Measurements from ENCODE around the gene CC2D1B.

The CC2D1B gene

DNA sequence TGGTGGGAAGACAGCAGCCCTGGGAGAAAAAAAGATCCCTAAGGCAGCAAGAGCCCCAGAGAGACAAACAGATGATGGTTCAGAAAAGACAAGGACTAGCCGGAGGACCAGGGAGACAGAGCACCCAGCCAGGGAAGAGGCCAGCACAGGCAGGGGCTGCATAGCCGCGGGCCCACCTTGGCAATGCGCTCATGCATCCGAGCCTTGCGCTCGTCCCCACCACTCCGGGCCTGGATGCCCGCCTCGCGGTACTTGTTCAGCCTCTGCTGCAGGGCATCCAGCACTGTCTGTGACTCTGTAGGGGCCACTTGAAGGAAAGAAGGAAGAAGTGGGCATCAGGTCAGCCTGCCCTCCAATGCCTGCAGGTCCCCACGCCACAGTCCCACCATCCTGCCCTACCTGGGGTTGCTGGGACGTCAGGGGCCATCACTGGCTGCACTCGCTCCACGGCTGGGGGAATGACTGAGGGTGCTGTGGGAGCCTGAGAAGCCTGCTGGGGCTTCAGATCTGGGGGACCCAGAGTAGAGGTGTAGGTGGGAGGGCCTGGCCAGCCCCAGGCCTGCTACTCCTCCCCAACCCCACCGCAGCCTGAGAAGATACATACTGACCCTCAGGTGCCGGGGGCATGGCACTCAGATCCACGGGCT, 7.0 kb downstream of the CC2D1B start:
- no peak for DNase-seq (ENCODE audit: low read depth)

DNA sequence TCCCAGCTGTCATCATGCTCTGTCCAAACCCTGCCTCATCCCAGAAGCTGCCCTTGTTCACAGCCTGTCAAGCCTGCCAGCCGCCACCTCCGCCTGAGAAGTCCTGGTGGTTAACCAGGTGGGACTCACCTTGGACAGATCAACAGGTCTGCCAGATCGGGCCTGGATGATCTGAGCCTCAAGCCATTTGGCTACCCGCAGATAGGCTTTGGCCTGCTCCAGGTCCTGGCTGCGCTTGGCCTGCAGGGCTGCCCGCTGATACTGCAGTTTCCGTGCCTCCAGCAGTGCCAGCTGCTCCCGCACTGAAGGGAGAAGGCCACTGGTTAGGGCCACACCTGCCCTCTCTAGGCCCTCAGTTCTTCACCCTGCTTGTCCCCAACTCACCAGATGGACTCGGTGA, 8.6 kb downstream of the CC2D1B start:
- no peak for DNase-seq (ENCODE audit: low read depth)

DNA sequence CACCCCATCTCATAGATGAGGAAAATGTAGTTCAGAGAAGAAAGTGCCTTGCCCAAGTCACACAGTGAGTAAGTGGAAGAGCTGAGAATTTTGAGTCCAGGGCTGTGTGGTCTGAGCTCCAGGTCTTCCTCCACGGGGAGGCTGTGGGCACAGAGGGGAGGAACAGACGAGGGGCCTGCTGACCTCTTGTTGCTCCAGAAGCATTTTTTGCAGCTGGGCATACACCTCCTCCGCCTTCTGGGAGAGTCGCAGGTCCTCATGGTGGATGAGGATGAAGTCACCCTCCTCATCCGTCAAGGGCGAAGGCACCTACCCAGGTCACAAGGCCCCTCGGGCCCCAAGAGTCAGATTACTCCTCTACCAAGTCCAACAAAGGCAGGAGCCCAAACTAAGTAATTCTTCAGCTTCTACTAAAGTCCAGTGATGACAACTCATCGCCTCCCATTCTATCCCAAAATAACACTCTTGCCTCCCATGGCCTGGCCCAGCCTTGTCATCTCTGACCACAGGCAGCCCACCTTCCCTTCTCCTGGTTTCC, 9.1 kb downstream of the CC2D1B start:
- DNase-seq (ENCODE audit: low read depth) = no peak

DNA sequence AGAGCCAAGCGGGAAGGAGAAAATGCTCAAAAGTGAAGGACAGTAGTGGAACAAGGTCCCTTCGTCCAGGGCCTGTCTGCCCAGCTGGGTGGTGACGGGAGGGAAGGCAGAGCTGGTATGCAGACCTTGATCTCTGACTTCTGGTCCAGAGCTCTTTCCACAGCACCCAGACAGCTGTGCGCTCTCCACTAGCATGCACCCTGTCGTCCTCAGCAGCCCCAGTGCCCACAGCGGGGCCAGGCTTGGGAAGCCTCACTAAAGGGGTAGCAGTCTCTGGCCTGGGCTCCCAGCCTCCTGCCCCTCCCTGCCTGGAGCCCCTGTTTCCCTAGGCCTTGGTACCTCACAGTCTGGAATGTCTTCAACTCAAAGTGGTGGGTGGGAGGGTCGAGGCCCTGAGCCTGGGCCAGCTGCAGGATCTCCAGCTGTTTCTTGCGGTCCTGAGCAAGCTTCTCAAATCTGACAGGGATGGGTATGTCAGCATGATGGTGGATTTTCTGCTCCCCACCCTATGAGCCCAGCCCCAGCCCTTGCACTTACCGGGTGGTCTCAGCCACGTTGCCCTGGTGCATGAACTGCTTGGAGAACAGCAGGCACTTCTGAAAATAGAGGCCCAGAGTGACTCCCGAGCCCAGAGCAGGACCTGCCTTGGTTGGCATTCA, 10.0 kb downstream of the CC2D1B start:
- no peak for DNase-seq (ENCODE audit: low read depth)

DNA sequence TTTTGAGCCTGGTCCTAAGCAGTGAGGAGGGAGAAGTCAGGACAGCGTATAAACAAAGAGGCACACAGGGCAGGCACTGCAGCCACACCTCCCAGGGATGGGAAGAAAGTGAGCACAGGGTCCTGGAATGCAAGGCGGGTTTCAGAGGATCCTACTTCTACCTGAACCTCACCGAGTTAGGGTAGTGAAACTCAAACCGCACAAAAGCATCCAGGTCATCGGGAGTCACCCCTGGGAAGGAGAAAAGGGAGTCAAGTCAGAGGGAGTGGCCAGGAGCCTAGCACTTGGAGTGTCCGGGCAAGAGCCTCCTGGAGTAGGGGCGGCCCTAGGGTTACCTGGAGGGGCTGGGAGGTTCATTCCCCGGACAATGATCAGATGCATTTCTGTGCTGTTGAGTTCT, 10.6 kb downstream of the CC2D1B start:
- no peak for DNase-seq (ENCODE audit: low read depth)

DNA sequence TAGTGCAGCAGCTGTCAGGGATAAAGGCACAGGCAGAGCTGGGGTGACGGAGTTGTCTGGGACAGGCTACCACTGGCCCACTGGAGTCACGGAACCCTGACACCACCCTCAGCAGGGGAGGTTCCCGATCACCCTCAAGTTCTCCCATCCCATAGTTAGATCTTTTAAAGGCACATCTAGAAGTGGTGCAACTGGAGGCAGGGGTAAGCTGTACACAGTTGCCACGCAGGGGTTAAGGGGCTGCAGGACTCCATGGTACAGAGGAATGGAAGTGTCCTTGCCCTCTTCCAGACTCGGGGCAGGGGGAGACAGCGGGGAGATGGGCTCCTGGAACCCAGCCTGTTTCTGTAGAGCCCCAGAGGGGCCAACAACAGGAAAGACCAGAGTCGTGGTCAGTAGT, 13.3 kb downstream of the CC2D1B start:
- no peak for DNase-seq (ENCODE audit: low read depth)

DNA sequence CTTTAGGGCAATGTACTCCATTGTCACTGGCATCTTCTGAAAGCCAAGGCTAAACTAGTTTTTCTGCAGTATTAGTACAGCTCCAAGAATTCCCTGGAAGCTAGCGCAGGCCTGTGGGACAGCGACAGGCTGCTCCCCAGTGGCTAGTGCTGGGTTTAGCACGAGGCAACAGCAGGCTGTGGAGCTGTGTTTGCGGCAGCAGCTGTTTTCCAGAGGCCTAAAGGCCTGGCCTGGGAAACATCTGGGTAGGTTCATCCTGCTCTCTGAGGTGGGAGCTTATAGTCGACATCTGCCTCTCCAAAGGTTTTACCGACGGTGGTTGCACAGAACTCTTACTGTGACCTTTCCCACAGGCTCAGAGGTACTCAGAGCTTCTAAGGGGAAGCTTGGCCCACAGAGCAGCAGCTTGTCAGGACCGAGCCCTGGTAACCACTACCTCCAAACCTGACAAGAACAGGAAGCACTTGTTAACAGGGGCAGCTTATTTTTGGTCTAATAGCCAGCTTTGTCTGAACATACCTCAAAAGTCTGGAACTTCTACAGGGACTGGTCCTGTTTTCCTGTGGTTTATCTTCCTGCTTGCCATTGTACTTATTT, 17.2 kb downstream of the CC2D1B start:
- DNase-seq (ENCODE audit: low read depth) = no peak

DNA sequence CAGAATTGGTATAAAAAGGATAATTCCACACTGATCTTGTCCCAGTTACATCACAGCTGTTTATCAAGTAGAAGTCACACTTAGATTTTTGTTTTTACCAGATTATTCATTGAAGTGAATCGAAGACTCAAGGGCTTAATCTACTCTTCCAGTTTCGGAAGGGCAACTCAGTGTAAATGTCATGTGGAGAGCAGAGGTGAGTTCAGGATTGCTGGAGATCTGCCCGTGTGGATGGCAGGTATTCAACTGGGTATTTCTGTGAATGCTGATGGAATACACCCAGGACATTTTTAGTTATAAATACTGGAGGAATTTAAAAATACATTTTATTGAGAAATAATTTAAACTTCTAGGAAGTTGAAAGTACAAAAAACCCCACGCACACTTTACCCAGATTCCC, 19.4 kb downstream of the CC2D1B start:
- no peak for DNase-seq (ENCODE audit: low read depth)

DNA sequence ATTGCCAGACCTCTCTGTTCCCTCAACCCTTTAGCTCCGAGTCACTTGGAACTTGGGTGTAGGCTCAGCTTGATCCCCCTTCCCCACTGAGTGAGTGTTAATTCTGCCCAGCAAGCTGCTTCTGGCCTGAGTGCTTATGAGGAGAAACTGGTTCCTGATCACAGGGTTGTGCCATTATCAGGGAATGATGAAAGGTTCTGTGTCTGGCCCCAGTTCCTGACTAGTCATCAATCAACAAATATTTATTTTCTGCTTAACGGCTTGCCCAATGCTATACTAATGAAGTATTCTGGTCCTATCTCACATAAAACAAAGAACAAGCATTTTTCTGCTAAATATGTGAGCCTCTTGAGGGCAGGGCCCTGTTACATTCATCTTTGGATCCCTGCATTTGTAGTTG, 20.8 kb downstream of the CC2D1B start:
- DNase-seq (ENCODE audit: low read depth) = no peak

DNA sequence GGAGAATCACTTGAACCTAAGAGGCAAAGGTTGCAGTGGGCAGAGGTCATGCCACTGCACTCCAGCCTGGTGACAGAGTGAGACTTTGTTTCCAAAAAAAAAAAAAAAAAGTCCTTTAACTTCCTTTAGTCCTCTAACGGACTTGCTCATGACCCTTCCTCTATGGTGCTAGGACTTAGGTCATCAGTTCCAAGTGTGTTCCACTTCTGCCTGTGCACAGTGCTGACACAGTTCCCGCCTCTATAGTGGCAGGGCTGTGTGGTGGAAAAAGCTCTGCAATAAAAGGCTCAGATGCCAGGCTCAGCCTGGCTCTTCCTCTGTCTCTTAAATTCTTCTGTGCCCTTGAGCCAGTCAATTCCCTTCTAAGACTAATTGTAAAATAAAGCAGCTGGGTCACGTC, 22.0 kb downstream of the CC2D1B start:
- no peak for DNase-seq (ENCODE audit: low read depth)

DNA sequence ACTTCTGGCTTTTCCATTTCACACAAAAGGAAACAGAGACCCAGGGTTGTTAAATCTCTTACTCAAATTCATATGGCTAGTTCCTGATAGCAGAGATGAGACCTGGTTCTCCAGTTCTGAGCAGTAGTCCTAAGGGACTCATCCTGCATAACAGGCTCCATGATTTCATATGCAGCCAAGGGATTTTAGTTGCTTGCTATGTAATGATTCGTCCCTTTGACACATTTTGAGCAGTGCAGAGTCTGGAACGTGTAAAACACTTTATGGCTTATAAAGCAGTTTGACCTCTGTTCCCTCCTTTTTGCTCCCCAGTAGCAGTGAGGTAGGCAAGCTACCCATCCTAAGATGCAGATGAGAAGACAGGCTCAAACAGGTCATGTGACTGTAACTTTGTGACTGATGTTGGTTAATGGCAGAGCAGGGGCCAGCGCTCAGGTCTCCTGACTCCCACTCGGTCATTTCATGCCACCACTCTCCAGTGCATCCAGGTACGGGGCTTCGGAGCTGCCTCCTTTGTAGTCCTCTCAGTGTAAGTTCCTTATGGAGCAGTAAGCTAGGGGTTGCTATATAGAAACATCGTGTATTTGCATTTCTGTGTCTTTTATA, 24.2 kb downstream of the CC2D1B start:
- no peak for DNase-seq (ENCODE audit: low read depth)

DNA sequence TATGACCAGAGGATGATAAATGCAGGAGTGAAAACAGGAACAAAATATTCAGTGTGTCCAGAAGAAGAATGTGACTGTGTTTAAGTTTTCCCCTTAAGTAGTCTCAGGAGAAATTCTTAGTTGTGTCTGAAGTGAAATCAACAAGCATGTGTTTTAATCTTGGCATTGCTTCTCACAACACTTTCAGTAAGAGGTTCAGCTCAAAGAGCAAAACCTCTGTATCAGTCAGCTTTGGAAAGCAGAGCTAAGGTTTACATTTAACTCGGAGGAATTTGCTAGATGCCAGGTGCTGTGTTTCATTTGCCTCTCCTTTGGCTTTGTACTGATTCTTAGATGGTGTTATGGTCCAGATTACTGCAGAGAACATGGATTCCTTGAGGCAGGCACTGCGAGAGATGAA, 28.6 kb downstream of the CC2D1B start:
- DNase-seq (ENCODE audit: low read depth) = no peak

DNA sequence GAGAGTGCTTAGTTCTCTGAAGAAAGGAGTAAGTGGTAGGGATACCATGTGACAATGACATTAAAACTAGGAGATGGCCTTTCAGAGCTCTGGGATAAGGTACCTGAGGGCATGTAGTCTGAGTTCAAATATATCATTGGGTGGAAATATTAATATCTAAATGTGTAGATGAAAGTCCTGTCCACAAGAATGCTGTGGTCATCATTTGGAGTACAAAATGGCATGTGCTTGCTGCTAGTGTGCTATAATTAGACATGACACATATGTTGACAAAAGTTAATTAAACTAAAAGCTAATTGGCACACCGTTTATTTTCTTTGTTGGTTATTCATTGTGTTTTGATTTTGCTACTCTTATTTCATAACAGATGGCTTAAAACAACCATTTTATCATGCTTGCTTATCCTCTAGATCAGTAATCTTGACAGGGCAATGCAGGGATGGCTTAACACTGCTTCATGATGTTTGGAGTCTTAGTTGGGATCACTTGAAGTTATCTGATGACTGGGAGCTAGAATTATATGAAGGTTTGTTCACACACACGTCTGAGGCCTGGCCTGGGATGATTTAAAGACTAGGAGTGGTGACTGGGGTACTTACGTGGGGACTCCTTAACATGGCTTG, 31.0 kb downstream of the CC2D1B start:
- no peak for DNase-seq (ENCODE audit: low read depth)

DNA sequence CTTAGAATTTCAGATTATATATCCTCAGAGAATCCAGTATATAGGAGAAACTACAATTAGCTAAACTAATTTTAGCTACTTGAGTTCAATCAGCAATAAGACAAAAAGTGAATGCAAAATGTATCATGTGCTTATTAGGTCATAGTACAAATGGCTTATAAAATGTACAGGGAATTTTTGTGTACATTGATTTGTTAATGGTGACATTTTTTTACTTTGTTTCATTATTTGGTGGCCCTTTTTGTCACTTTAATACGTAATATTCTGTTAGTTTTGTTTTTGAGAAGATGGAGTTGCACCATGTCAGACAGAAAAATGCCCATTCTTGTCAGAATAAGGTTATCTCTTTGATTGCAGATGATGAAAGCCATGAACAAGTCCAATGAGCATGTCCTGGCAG, 33.6 kb downstream of the CC2D1B start:
- no peak for DNase-seq (ENCODE audit: low read depth)

DNA sequence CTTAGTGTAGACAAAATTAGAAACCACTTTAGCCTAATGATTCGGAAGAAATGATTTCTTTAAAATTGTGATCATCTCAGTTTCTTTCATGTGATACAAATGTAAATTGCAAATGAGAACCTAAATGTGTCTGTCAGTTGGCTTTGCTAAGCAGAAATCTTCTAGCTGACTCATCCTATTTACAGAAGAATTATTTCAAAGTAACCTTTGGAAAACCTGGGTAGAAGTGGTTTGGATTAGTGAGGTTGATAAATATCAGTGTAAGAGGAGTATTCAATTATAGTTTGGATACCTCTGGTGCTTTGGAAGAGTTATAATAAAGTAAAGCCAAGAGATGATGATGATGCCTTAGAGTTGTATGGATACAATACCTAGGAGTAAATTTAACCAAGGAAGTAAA, 37.4 kb downstream of the CC2D1B start:
- DNase-seq (ENCODE audit: low read depth) = no peak

DNA sequence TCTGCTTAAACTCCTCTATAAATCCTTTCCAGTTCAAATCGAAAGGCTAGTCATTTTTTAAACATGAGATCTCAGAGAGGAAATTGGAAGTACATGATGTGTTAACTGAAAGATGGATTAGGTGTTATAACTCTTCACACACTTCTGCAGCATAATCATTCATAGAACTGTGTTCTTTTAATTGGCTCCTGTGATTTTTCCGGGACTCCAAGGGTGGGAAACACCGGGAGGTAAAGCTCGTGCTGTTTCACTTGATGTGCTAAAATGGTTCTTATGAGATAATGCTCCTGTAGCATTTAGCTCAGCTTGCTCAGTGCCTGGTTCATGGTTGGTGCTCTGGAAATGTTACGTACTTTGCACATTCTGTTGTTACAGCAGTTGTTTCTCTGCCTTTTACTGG, 40.2 kb downstream of the CC2D1B start:
- no peak for DNase-seq (ENCODE audit: low read depth)

DNA sequence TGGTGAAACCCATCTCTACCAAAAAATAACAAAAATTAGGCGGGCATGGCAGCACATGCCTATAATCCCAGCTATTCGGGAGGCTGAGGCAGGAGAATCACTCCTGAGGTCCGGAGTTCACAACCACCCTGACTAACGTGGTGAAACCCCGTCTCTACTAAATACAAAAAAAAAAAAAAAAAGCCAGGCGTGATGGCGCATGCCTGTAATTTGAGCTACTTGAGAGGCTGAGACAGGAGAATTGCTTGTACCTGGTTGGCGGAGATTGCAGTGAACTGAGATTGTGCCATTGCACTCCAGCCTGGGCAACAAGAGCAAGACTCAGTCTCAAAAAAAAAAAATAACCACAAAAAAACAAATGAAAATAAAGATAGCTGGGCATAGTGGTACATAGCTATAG, 42.3 kb downstream of the CC2D1B start:
- DNase-seq (ENCODE audit: low read depth) = no peak

DNA sequence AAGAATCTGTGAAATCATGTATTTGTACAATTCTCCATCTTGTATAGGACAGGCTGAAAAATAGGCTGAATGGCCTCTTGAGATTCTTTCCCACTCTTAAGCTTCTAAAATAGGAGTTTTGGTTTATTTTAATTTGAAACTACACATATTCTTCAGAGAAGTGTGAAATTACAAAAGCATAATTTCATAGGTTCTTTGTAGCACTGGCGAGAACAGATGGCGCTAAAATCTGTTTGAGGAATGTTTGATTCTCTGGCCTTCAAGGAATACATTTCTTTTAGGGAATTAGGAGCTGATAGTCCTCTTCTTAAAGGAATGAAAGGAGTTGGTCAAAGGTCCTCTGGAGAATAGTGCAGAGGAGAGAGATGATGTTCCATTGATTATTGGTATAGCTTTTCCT, 44.9 kb downstream of the CC2D1B start:
- no peak for DNase-seq (ENCODE audit: low read depth)

DNA sequence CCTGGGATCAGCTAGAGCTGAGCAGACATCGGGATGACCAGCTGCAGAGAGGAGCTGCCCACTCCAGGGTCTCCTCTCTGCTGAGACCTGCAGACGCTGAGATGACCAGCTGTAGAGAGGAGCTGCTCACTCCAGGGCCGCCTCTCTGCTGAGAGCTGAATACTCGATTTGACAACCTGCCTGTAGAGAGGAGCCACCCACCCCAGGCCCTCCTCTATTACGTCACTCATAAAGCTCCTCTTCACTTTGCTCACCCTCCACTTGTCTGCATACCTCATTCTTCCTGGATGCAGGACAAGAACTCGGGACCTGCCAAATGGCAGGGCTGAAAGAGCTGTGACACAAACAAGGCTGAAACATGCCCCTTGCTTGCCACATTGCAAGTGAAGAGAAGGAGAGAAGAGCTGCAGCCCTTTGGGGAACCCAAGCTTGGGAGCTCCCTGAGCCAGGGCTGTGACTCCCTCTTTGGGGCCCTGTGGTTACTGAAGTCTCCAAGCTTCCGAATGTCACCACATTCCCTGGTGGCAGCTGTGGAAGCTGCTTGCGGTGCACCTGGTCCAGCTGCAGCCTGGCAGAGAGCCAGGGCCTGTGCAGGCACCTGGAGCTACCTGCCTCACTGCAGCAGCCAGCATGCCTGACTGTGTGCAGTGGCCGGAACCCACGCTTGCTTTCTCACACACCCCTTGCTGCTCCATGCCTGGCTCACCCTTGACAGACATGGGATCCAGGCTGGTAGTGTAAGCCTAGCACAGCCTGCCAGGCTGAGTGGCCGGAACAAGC, 59.6 kb downstream of the CC2D1B start:
- DNase-seq (ENCODE audit: low read depth) = no peak

DNA sequence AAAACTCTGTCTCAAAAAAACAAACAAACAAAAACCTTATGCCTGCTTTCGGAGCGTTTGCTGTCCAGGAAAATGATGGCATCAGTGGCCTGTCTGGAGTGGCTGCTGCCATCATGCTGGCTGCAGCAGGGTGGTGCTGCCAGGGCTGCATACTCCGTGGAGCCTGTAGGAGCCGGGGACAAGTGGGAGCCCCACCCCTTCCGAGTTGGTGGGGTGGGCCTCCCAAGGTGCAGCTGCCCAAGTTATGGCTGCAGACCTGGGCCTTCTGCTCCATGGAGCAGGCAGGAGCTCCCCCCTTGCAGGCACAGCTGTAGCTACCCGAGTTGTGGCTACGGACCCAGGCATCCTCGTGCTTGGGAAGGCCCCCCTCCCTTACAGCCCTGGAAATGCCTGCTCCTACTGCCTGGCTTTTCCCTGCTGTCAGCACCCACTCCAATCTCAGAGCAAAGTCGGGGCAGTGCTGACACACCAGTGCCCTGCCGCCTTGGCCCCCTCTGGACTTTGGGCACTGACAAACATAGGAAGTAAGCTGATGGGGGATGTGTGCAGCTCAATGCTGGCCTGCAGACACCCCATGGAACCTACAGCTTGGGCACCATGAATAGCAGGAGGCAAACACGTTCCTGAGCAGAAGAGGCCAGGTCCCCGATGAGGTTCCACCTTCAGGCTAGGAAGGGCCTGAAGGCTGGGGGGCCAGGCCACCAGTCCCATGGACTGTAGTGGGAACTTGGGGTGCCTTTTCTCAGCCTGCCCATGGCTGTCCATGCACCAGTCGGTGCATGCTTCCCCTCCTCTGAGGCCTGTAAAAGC, 60.4 kb downstream of the CC2D1B start:
- no peak for DNase-seq (ENCODE audit: low read depth)

Data from stimulated activated CD8-positive, alpha-beta memory T cell treated with anti-CD3 and anti-CD28 coated beads, Interleukin-7, amount 100 ng/mL, for 24 hours (primary cell).